SK-N-SH (cell line): ENCODE measurements around the gene GGT5. TPM values are rescaled to one million over a fixed set of nuclear protein-coding genes. Genes with fewer than 3 reads are reported as not detected.

ENCODE experiments used
- CTCF ChIA-PET: fragments of 300-600, 350-600 bp; formaldehyde crosslinking; extraction: SDS; loops from one replicate; lab custom pipeline; 2021; lab: Yijun Ruan, JAX
- POLR2A ChIA-PET: fragments of 350-600 bp; sonication (Branson Sonifier 250); formaldehyde crosslinking; extraction: SDS; loops from one replicate; lab custom pipeline; 2020; ENCODE audit warnings: antibody characterized with exemption, inconsistent platforms; lab: Yijun Ruan, JAX
- DNase-seq: peaks from one replicate; pipeline ENCODE4 v3.0.0; 2012
- H2AFZ ChIP-seq: fragments of 200-600 bp; sonication (generic); 2 replicates; pipeline ENCODE4 v1.8.1; 2016; ENCODE audit warnings: antibody characterized with exemption, mild to moderate bottlenecking, low read depth
- H3F3A ChIP-seq: fragments of 200-600 bp; sonication (generic); replicated peaks from 2 replicates; pipeline ENCODE3; 2016; ENCODE audit warnings: antibody characterized with exemption, mild to moderate bottlenecking; ENCODE audit not compliant: insufficient read depth
- H3K27ac ChIP-seq, 2 experiments: fragments of 200-500 bp in 1 of 2; fragments of 200-600 bp in 1 of 2; sonication (Bioruptor generic) in 1 of 2; sonication (generic), shearing (Covaris generic) in 1 of 2; 2 replicates each; pipeline versions ENCODE4 v1.5.1 to v1.6.1; 2014 to 2016; ENCODE audit warnings: low read depth in 2 of 2, inconsistent platforms in 1 of 2, low read length in 1 of 2, mild to moderate bottlenecking in 1 of 2, mixed read lengths in 1 of 2
- H3K27me3 ChIP-seq: fragments of 200-600 bp; sonication (generic), shearing (Covaris generic); 2 replicates; pipeline ENCODE4 v1.6.1; 2016; ENCODE audit warnings: mixed run types; ENCODE audit not compliant: insufficient read depth
- H3K36me3 ChIP-seq, 2 experiments: fragments of 200-500 bp in 1 of 2; fragments of 200-600 bp in 1 of 2; sonication (Bioruptor generic) in 1 of 2; sonication (generic) in 1 of 2; replicated peaks in 1 of 2; 2 replicates each; pipeline versions ENCODE3 to v1.5.1; 2014 to 2016; ENCODE audit warnings: low read length in 1 of 2, mild to moderate bottlenecking in 1 of 2; ENCODE audit not compliant: insufficient read depth in 2 of 2, control insufficient read depth in 1 of 2
- H3K4me1 ChIP-seq, 2 experiments: fragments of 200-500 bp in 1 of 2; fragments of 200-600 bp in 1 of 2; sonication (Bioruptor generic) in 1 of 2; sonication (generic), shearing (Covaris generic) in 1 of 2; 2 replicates each; pipeline versions ENCODE4 v1.5.1 to v1.6.1; 2014 to 2016; ENCODE audit warnings: low read depth in 1 of 2, low read length in 1 of 2, mixed run types in 1 of 2; ENCODE audit not compliant: insufficient read depth in 2 of 2, control insufficient read depth in 1 of 2
- H3K4me2 ChIP-seq: fragments of 200-600 bp; sonication (generic), shearing (Covaris generic); 2 replicates; pipeline ENCODE4 v1.6.1; 2017; ENCODE audit warnings: mixed run types
- H3K4me3 ChIP-seq, 2 experiments: fragments of 200-500 bp in 1 of 2; fragments of 200-600 bp in 1 of 2; sonication (Bioruptor generic) in 1 of 2; sonication (generic), shearing (Covaris generic) in 1 of 2; 2 replicates each; pipeline versions ENCODE4 v1.5.1 to v1.8.1; 2014 to 2016; ENCODE audit warnings: low read depth in 2 of 2, inconsistent platforms in 1 of 2, low read length in 1 of 2, mild to moderate bottlenecking in 1 of 2, mixed read lengths in 1 of 2, moderate library complexity in 1 of 2
- H3K79me2 ChIP-seq: fragments of 200-600 bp; sonication (generic); 2 replicates; pipeline ENCODE4 v1.8.1; 2017; ENCODE audit warnings: mild to moderate bottlenecking; ENCODE audit not compliant: insufficient read depth
- H3K9ac ChIP-seq: fragments of 200-600 bp; sonication (generic); 2 replicates; pipeline ENCODE4 v1.6.1; 2017; ENCODE audit warnings: mixed run types
- H3K9me2 ChIP-seq: fragments of 200-600 bp; sonication (generic); 2 replicates; pipeline ENCODE4 v1.6.1; 2017; ENCODE audit warnings: mixed run types
- H3K9me3 ChIP-seq: fragments of 200-600 bp; sonication (generic); 2 replicates; pipeline ENCODE4 v1.6.1; 2017; ENCODE audit warnings: mixed run types, mild to moderate bottlenecking, moderate library complexity
- H4K20me1 ChIP-seq: fragments of 200-600 bp; sonication (generic); 2 replicates; pipeline ENCODE4 v1.6.1; 2017; ENCODE audit warnings: mild to moderate bottlenecking, mixed run types; ENCODE audit not compliant: insufficient read depth
- CHD2 ChIP-seq: fragments of 150-350 bp; IDR thresholded peaks from 2 replicates; pipeline ENCODE4 v1.6.1; 2018; ENCODE audit warnings: low read length; ENCODE audit not compliant: partially characterized antibody
- ELF1 ChIP-seq: IDR thresholded peaks from 2 replicates; pipeline ENCODE4 v1.4.0; 2012
- EZH2phosphoT487 ChIP-seq: fragments of 200-600 bp; sonication (generic); IDR thresholded peaks from 2 replicates; pipeline ENCODE4 v1.6.1; 2017; ENCODE audit warnings: low read depth, mixed run types, mild to moderate bottlenecking, antibody characterized with exemption, moderate library complexity, borderline replicate concordance
- FOXM1 ChIP-seq: IDR thresholded peaks from 2 replicates; pipeline ENCODE4 v1.4.0; 2012; ENCODE audit warnings: low read depth, mild to moderate bottlenecking
- GATA2 ChIP-seq: sonication (generic); formaldehyde crosslinking; IDR thresholded peaks from 2 replicates; pipeline ENCODE4 v1.5.0; 2020; ENCODE audit warnings: mild to moderate bottlenecking, missing genetic modification reagents
- IRF3 ChIP-seq: fragments of 150-350 bp; IDR thresholded peaks from 2 replicates; pipeline ENCODE4 v1.6.1; 2016; ENCODE audit warnings: mild to moderate bottlenecking, low read depth, low read length
- JUND ChIP-seq: IDR thresholded peaks from 2 replicates; pipeline ENCODE4 v1.4.0; 2012
- MAX ChIP-seq: IDR thresholded peaks from 2 replicates; pipeline ENCODE4 v1.4.0; 2012; ENCODE audit warnings: low read depth
- MXI1 ChIP-seq: IDR thresholded peaks from 2 replicates; pipeline ENCODE4 v1.6.1; 2012; ENCODE audit warnings: mild to moderate bottlenecking, low read depth, low read length, improper control_type of control experiment
- PBX3 ChIP-seq: IDR thresholded peaks from 2 replicates; pipeline ENCODE4; 2012
- RCOR1 ChIP-seq: fragments of 150-350 bp; IDR thresholded peaks from 2 replicates; pipeline ENCODE4 v1.6.1; 2017; ENCODE audit warnings: antibody characterized with exemption, low read length
- RFX5 ChIP-seq: IDR thresholded peaks from 2 replicates; pipeline ENCODE4 v1.6.1; 2012; ENCODE audit warnings: mild to moderate bottlenecking, improper control_type of control experiment, low read length
- RXRA ChIP-seq: IDR thresholded peaks from 2 replicates; pipeline ENCODE4 v1.4.0; 2012; ENCODE audit warnings: low read depth, mild to moderate bottlenecking, borderline replicate concordance
- SMC3 ChIP-seq: IDR thresholded peaks from 2 replicates; pipeline ENCODE4 v1.6.1; 2012; ENCODE audit warnings: low read depth, low read length, improper control_type of control experiment
- TAF1 ChIP-seq: IDR thresholded peaks from 2 replicates; pipeline ENCODE4 v1.6.1; 2012; ENCODE audit warnings: low read depth, mild to moderate bottlenecking, low read length, moderate library complexity, borderline replicate concordance
- TEAD4 ChIP-seq: IDR thresholded peaks from 2 replicates; pipeline ENCODE4 v1.4.0; 2012; ENCODE audit warnings: mild to moderate bottlenecking, borderline replicate concordance; ENCODE audit not compliant: insufficient read depth
- USF2 ChIP-seq: fragments of 150-350 bp; IDR thresholded peaks from 2 replicates; pipeline ENCODE4 v1.6.1; 2017; ENCODE audit warnings: antibody characterized with exemption, low read length, low read depth, borderline replicate concordance
- YY1 ChIP-seq: IDR thresholded peaks from 2 replicates; pipeline ENCODE4 v1.4.0; 2012; ENCODE audit warnings: low read depth, mild to moderate bottlenecking
- ZBTB33 ChIP-seq: IDR thresholded peaks from 2 replicates; pipeline ENCODE4 v1.4.0; 2012; ENCODE audit warnings: low read depth, borderline replicate concordance
- WGBS: methylation state at CpG from one replicate; pipeline ENCODE4 v1.1.6; 2017; ENCODE audit warnings: low lambda C conversion rate; 5-methylcytosine and 5-hydroxymethylcytosine counted together
- polyA plus RNA-seq, 3 experiments: library from polyadenylated mRNA; depleted of rRNA; stranded (reverse); fragments of >200 nt; gene quantifications; 2 replicates each; pipeline ENCODE4 v1.2.3, GENCODE V29; 2012
- TF ChIP-seq, protein P1 (sequence below): IDR thresholded peaks from 2 replicates; pipeline ENCODE4 v1.4.0; 2012; ENCODE audit warnings: low read depth, borderline replicate concordance

The GGT5 gene
- polyA plus RNA-seq, 1 of the 3 experiments (the other 2 are of a cell fraction) = 4.6 TPM

DNA sequence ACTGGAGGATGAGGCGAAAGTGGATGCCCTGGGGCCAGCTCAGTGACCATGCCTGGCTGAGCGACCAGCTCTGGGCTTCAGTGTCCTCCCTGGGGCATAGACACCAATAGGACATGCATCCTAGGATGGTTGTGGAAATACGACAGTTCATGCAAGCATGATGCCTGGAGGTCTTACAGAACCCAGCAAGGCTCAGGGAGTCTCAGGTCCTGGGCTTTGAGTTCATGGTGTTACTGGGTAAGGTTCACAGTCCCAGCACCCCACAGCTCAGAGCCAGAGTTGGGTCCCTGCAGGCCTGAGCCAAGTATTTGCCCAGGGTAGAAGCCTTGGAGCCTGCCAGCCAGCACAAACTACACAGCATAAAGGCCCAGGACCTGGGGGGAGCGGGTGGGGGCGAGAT lies 67.8 kb downstream of the GGT5 start:
- H2AFZ ChIP-seq = no peak overlapping the region
- H3K4me1 ChIP-seq = peaks cover 0 to 5% of the 10 kb centered on the region in 2 experiments; a peak in 1 of 4 replicates
- H3K9me3 ChIP-seq = no peaks in the 10 kb centered on the region
- no peaks in the 10 kb centered on the region for H3K79me2 ChIP-seq
- no peak overlapping the region for H3K4me2 ChIP-seq
- DNase-seq = no peak
- H3K36me3 ChIP-seq = peaks cover 0 to 34% of the 10 kb centered on the region in 2 experiments
- H3F3A ChIP-seq = peaks cover 5% of the 10 kb centered on the region
- H3K4me3 ChIP-seq = no peak overlapping the region
- no peaks in the 10 kb centered on the region for H4K20me1 ChIP-seq
- ChIA-PET POLR2A (no interaction called here), CTCF (interaction anchor here (0.5 to 1.7 kb wide), 7 partner anchors 13 to 532 kb away, joined by 3 to 10 read pairs (median 4); no protein-coding TSS in a partner anchor)
- WGBS = 95% methylated on average over 4 of the region's 5 CpGs
- no peaks in the 10 kb centered on the region for H3K27me3 ChIP-seq
- no peak overlapping the region for H3K9ac ChIP-seq
- H3K27ac ChIP-seq = no peak overlapping the region; a peak in 1 of 4 replicates
- H3K9me2 ChIP-seq = no peaks in the 10 kb centered on the region
- no peak for TF ChIP-seq EZH2phosphoT487
- no peak for TF ChIP-seq CHD2
- TF ChIP-seq TAF1 = no peak
- TF ChIP-seq ELF1 = no peak

DNA sequence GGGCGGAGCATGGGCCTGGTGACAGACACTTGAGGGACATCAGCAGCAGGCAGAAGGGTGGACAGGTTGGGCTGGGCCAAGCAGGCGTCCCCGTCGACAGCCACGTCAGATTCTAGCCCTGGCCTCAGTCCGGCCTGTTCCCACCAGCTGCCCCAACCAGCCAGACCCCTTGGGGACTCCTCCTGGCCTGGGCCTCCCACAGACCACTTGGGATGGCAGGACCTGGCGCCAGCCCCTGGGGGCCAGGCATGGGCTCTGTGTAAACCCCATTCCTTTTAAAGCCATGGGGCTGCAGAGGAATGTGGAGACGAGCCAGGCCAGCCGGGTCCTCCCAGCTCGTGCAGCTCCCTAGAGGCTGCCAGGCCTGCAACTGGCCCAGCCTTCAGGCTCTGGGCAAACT lies 68.3 kb downstream of the GGT5 start:
- ChIA-PET CTCF (interaction anchor here (0.5 to 1.9 kb wide), 7 partner anchors 9 to 532 kb away, joined by 3 to 10 read pairs (median 5); no protein-coding TSS in a partner anchor), POLR2A (no interaction called here)
- no peak for DNase-seq
- no peaks in the 10 kb centered on the region for H3K79me2 ChIP-seq
- H3K4me2 ChIP-seq = no peak overlapping the region
- no peaks in the 10 kb centered on the region for H3K27me3 ChIP-seq
- H3K9me3 ChIP-seq = no peaks in the 10 kb centered on the region
- H3K4me1 ChIP-seq = peaks cover 0 to 4% of the 10 kb centered on the region in 2 experiments; a peak in 1 of 4 replicates
- no peak overlapping the region; a peak in 1 of 4 replicates for H3K27ac ChIP-seq
- no peak overlapping the region for H3K9ac ChIP-seq
- no peaks in the 10 kb centered on the region for H4K20me1 ChIP-seq
- 97% methylated on average over 5 of the region's 10 CpGs for WGBS
- H2AFZ ChIP-seq = no peak overlapping the region
- peaks cover 0 to 38% of the 10 kb centered on the region in 2 experiments for H3K36me3 ChIP-seq
- H3F3A ChIP-seq = peaks cover 5% of the 10 kb centered on the region
- no peak overlapping the region for H3K4me3 ChIP-seq
- no peaks in the 10 kb centered on the region for H3K9me2 ChIP-seq
- TF ChIP-seq YY1 (no peak), CHD2 (no peak), ZBTB33 (no peak), TEAD4 (no peak), RFX5 (no peak), MAX (no peak), GATA2 (CRISPR knock-in tag) (no peak), RCOR1 (no peak), USF2 (no peak), PBX3 (no peak), MXI1 (no peak), SMC3 (no peak), RXRA (no peak), FOXM1 (no peak), JUND (no peak), IRF3 (no peak)
- TF ChIP-seq, protein P1, sequence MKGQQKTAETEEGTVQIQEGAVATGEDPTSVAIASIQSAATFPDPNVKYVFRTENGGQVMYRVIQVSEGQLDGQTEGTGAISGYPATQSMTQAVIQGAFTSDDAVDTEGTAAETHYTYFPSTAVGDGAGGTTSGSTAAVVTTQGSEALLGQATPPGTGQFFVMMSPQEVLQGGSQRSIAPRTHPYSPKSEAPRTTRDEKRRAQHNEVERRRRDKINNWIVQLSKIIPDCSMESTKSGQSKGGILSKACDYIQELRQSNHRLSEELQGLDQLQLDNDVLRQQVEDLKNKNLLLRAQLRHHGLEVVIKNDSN = no peak
